Body of pancreas (tissue), 4 donors: ENCODE results near the gene SPRED1.

Experiments used
- POLR2A ChIP-seq, 3 donors: fragments of 450-650 bp; IDR thresholded peaks; one replicate each; pipeline ENCODE4 v1.6.1; 2016; ENCODE audit warnings: antibody characterized with exemption in 3 of 3, mild to moderate bottlenecking in 2 of 3
- TF ChIP-seq, protein P1 (sequence below), 7 experiments: fragments of 450-650 bp in 4 of 7; fragments of 200-600 bp in 3 of 7; sonication (generic) in 3 of 7; IDR thresholded peaks; one replicate each; pipeline ENCODE4 v1.5.1; 2016 to 2019; ENCODE audit warnings: antibody characterized with exemption in 7 of 7

DNA sequence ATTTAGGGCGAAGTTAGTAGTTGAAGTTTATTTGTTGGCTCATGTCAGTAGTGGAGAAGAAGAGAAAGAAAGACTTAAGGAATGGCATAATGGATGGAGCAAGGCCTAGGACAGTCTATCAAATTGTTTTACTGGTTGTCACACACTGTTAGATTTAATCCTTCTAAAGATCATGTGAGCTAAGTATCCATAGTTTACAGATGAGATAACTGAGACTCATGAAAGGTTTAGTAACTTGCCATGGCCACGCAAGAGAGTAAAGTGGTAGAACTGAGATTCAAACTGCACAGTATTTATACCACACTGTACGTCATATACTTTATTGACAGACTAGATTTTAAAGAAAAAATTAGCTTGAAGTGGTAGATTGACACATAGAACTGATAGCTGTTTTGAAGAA, 11.4 kb downstream of the SPRED1 start:
- TF ChIP-seq, protein P1, sequence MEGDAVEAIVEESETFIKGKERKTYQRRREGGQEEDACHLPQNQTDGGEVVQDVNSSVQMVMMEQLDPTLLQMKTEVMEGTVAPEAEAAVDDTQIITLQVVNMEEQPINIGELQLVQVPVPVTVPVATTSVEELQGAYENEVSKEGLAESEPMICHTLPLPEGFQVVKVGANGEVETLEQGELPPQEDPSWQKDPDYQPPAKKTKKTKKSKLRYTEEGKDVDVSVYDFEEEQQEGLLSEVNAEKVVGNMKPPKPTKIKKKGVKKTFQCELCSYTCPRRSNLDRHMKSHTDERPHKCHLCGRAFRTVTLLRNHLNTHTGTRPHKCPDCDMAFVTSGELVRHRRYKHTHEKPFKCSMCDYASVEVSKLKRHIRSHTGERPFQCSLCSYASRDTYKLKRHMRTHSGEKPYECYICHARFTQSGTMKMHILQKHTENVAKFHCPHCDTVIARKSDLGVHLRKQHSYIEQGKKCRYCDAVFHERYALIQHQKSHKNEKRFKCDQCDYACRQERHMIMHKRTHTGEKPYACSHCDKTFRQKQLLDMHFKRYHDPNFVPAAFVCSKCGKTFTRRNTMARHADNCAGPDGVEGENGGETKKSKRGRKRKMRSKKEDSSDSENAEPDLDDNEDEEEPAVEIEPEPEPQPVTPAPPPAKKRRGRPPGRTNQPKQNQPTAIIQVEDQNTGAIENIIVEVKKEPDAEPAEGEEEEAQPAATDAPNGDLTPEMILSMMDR (IDR thresholded peaks at IDR 0.05), result no peak
- no peak for TF ChIP-seq POLR2A (IDR thresholded peaks at IDR 0.05)
